ENCODE results near the gene DYSF. TPM values are rescaled to one million over a fixed set of nuclear protein-coding genes. Genes with fewer than 3 reads are reported as not detected.

Gene DYSF
- total RNA-seq, 1 donor from 2014 or later: 72.0 TPM

DNA sequence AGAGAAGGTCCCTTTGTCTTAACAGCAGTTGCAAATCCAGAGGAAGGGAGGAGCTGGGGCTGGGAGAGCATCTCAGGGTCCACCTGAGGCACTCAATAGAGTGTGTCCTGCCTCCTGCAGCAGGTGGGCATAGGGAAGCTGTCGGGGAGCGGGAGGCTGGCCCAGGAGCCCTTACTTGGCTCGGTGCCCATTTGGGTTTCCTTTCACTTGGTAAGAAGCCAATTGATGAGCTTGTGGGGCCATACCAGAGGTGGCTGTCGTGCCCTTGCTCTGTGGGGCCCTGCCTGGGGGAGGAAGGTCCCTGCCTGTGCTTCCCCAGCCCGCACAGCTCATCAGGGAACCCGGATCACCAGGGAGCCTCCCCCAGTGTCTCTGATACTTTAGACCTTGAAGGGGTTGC lies 229.7 kb downstream of the DYSF start:
- no peaks in the 10 kb centered on the region for H3K9me3 Mint-ChIP-seq (ENCODE audit: unreplicated experiment)
- no peak overlapping the region for H3K4me3 Mint-ChIP-seq (ENCODE audit: unreplicated experiment)
- H3K27me3 Mint-ChIP-seq (ENCODE audit: unreplicated experiment): no peaks in the 10 kb centered on the region
- no peak overlapping the region for H3K27ac Mint-ChIP-seq (ENCODE audit: unreplicated experiment)
- peaks cover 5% of the 10 kb centered on the region for H3K4me1 Mint-ChIP-seq (ENCODE audit: unreplicated experiment)
- DNase-seq (ENCODE audit: extremely low spot score, unreplicated experiment): no peak
- peaks cover 28% of the 10 kb centered on the region for H3K36me3 Mint-ChIP-seq (ENCODE audit: unreplicated experiment)
- TF ChIP-seq, protein P1, sequence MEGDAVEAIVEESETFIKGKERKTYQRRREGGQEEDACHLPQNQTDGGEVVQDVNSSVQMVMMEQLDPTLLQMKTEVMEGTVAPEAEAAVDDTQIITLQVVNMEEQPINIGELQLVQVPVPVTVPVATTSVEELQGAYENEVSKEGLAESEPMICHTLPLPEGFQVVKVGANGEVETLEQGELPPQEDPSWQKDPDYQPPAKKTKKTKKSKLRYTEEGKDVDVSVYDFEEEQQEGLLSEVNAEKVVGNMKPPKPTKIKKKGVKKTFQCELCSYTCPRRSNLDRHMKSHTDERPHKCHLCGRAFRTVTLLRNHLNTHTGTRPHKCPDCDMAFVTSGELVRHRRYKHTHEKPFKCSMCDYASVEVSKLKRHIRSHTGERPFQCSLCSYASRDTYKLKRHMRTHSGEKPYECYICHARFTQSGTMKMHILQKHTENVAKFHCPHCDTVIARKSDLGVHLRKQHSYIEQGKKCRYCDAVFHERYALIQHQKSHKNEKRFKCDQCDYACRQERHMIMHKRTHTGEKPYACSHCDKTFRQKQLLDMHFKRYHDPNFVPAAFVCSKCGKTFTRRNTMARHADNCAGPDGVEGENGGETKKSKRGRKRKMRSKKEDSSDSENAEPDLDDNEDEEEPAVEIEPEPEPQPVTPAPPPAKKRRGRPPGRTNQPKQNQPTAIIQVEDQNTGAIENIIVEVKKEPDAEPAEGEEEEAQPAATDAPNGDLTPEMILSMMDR (IDR thresholded peaks at IDR 0.05): no peak

DNA sequence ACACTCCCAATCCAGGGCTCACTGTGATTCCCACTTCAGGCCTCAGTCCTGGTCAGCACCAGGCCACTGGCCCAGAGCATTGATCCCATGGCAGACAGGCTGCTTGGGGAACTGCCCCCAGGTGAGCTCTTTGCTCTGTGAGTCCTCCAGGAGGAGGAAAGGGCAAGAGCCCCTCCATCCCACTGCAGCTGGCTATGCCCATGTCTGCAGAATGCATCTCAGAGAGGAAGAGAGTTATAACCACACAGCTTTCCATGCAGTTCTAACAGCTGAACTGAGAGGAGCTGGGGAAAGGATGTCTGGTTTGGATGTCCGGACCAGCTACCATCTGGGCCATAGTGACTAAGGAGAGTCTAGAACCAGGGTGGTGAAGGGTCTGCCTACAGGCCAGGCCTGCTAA lies 230.3 kb downstream of the DYSF start:
- H3K27me3 Mint-ChIP-seq (ENCODE audit: unreplicated experiment): no peaks in the 10 kb centered on the region
- peaks cover 5% of the 10 kb centered on the region for H3K4me1 Mint-ChIP-seq (ENCODE audit: unreplicated experiment)
- no peak for DNase-seq (ENCODE audit: extremely low spot score, unreplicated experiment)
- H3K36me3 Mint-ChIP-seq (ENCODE audit: unreplicated experiment): peaks cover 32% of the 10 kb centered on the region
- TF ChIP-seq, protein P1 (IDR thresholded peaks at IDR 0.05): no peak
- H3K4me3 Mint-ChIP-seq (ENCODE audit: unreplicated experiment): no peak overlapping the region
- no peaks in the 10 kb centered on the region for H3K9me3 Mint-ChIP-seq (ENCODE audit: unreplicated experiment)
- H3K27ac Mint-ChIP-seq (ENCODE audit: unreplicated experiment): no peak overlapping the region

DNA sequence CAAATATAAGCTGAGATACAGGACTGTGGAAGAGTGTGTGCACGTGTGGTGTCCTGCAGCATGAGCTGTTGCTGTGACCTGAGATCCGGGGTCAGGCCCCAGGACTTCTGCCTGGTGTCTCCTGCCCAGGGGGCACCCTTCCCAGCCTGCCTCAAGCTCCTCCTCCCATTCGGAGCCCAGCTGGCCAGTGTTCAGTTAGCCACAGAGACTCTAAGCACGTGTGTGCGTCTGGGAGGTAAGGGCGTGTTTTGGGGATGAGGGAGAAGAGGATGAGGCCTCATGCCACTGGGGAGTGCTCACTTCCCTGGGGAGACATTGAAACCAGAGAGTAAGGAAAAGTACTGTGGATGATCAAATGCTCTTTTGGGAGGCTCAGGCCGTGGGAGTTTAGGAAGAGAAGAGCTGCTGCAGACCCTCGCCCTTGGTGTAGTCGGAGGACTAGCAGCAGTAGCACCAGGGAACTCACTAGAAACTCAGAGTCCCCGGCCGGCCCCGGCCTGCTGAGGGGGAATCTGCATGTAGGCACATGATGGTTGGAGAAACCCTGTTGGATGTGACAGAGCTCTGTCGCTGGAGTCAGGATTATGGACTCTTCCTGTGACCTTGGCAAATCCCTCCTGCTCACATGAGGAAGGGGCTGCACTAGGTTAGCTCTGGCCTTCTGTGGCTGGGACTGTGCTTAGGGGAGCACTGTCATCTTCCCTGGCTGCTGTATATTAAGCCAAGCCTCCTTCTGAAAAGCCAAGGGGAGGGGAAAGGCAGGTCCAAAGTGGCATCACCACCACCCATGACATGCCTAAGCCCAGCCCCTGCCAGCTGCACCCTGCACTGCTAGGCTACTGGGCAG lies 231.1 kb downstream of the DYSF start:
- Mint-ChIP-seq H3K27ac (ENCODE audit: unreplicated experiment) (no peak overlapping the region), H3K9me3 (ENCODE audit: unreplicated experiment) (no peaks in the 10 kb centered on the region), H3K36me3 (ENCODE audit: unreplicated experiment) (peaks cover 34% of the 10 kb centered on the region), H3K4me3 (ENCODE audit: unreplicated experiment) (no peak overlapping the region), H3K27me3 (ENCODE audit: unreplicated experiment) (no peaks in the 10 kb centered on the region), H3K4me1 (ENCODE audit: unreplicated experiment) (peaks cover 5% of the 10 kb centered on the region)
- TF ChIP-seq, protein P1 (IDR thresholded peaks at IDR 0.05): no peak
- DNase-seq (ENCODE audit: extremely low spot score, unreplicated experiment): no peak

DNA sequence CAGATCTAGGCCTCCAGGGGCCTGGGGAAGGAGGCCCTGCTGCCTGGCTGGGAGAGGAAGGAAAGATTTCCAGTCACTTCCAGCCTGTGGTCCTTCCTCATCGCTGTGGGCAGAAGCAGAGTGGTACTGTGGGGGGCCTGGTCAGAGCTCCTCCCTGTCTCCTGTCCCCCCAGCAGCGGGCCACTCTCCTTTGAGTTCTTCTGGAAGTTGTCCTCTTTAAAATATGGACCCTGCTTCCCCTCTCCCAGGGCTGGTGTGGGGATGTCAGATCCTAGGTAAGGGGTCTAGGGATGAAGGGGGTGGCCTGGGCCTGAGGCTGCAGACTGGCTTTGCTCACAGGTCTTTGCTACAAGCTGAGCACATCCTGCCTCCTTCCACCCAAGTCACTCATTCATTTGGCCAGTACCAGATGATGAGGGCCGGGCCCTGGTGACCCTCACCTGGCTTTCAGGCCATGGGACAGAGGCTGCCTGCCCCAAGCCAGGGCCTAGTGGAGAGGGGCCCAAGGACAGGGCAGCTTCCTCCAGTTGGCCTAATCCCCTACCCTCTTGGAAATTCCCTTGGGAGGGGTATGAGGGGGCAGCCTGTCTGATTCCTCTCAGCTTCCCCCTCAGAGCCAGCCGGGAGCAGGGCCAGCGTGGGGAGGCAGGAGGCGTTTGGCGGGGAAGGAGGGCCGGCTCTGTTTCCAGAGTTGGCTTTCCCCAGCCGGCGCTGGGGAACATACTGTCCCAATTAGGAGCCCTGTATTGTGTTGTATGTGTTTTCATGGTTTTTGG lies 231.9 kb downstream of the DYSF start:
- no peaks in the 10 kb centered on the region for H3K27me3 Mint-ChIP-seq (ENCODE audit: unreplicated experiment)
- no peak for DNase-seq (ENCODE audit: extremely low spot score, unreplicated experiment)
- no peak overlapping the region for H3K4me3 Mint-ChIP-seq (ENCODE audit: unreplicated experiment)
- H3K4me1 Mint-ChIP-seq (ENCODE audit: unreplicated experiment): peaks cover 5% of the 10 kb centered on the region
- TF ChIP-seq, protein P1 (IDR thresholded peaks at IDR 0.05): no peak
- no peak overlapping the region for H3K27ac Mint-ChIP-seq (ENCODE audit: unreplicated experiment)
- H3K9me3 Mint-ChIP-seq (ENCODE audit: unreplicated experiment): no peaks in the 10 kb centered on the region
- peaks cover 33% of the 10 kb centered on the region for H3K36me3 Mint-ChIP-seq (ENCODE audit: unreplicated experiment)

Measured in osteocyte (in vitro differentiated cells).